Activated CD8-positive, alpha-beta memory T cell treated with anti-CD3 and anti-CD28 coated beads for 36 hours (primary cell): ENCODE measurements around the gene WBP1. TPM values are rescaled to one million over a fixed set of nuclear protein-coding genes. Genes with fewer than 3 reads are reported as not detected.

Experiments
- CTCF ChIA-PET: fragments of 350-600 bp; sonication (Branson Sonifier 250); formaldehyde crosslinking; loops from one replicate; lab custom pipeline; 2021; ENCODE audit warnings: antibody characterized with exemption; lab: Charles Lee
- POLR2A ChIA-PET: fragments of 350-600 bp; sonication (Branson Sonifier 250); formaldehyde crosslinking; loops from one replicate; lab custom pipeline; 2021; ENCODE audit warnings: antibody characterized with exemption; lab: Charles Lee
- total RNA-seq, 2 experiments: library from RNA; stranded (reverse); gene quantifications; one replicate each; pipeline ENCODE4 v1.2.3, GENCODE V29; 2021

Gene WBP1
- total RNA-seq, 2 experiments from 2014 or later: 24.9 to 28.7 TPM

DNA sequence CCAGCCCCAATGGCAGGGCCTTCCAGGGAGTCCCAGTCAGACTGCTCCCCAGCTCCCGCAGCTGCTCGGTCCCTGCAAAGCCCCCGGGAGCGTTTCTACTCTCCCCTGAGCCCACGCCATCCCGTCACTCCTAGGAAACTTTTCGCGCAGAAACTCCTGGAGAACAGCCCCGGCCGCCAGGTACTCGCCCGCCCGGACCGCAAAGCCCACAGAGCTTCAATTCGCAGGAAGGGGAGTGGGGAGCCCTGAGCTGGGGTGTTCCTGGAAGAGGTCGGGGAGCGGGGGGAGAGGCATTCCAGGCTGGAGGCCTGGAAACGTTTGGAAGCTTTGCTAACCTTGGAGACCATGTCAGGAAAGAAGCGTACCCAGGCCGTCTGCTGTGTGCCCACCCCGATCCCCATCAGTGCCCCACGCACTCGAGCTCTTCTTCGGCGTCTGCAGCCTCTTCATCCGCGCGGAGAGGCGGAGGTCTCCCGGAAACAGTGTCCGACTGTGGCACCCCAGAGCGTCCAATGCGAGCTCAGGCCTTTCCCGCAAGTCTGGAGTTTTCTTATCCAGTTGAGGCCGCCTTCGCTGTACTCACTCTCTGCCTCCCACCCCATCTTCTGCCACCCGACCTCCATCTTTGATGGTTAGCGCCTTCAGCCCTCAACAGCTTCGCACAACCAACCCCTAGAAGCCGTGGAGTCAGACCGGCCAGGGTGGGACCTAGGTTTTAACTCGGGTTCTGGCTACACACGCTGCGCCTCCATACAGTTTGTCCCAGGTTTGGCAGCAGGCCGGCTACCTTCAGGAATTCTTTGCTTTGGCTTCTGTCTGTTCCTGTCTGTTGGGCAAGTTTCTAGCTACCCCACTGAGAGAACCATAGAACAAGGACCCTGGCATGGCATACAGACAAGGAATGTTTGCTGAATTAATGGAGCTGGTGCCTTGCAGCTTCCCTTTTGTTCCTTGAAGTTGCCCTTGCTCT is 45.6 kb downstream of the WBP1 start:
- ChIA-PET POLR2A (interaction anchor here (0.8 to 1.0 kb wide), 2 partner anchors 9 to 45 kb away, joined by 3 read pairs; partner anchors contain the start of gene WBP1), CTCF (interaction anchor here (1.0 to 4.9 kb wide), 3 partner anchors 11 to 81 kb away, joined by 3 to 20 read pairs (median 4); partner anchors contain the start of genes CCDC142 and TTC31)

DNA sequence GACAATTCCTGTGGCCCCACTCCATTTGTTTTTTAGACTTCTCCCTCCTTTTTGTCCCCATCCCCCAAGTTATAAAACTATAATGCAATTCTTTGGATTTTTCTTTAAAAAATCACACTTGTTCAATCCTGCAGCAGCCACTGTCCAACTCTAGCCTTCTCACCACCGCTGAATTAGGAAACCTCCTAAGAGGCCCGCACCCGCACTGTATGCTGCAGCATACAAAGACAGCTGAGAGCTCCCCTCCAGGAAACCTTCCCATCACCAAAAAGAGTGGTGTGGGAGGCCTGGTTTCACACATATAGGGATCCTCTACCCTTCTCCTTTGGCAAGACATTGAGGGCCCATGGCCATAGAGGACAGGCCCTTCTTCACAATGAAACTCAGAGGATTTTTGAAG is 46.4 kb downstream of the WBP1 start:
- CTCF ChIA-PET: interaction anchor here (1.0 to 4.9 kb wide), 2 partner anchors 12 to 22 kb away, joined by 3 to 20 read pairs; partner anchors contain the start of genes CCDC142 and TTC31

GRCh38 chr2:74505448-74506246 is 47.4 kb downstream of the WBP1 start:
- POLR2A ChIA-PET: no interaction called here

More for the DNA sequence above, 46.4 kb downstream of the WBP1 start:
- POLR2A ChIA-PET: no interaction called here

GRCh38 chr2:74507145-74507925 is 49.1 kb downstream of the WBP1 start, which contains the start of gene PCGF1:
Gene PCGF1 (minus strand): TSS chr2:74507695. CDS start chr2:74507668, 27 bp downstream.
- ChIA-PET CTCF (interaction anchor here (1.2 to 4.9 kb wide), 4 partner anchors 15 to 26 kb away, joined by 3 to 20 read pairs (median 5); partner anchors contain the start of genes CCDC142 and TTC31), POLR2A (interaction anchor here (0.9 kb wide), 1 partner anchor 10 kb away, joined by 3 read pairs; no protein-coding TSS in a partner anchor)

More at GRCh38 chr2:74505448-74506246, 47.4 kb downstream of the WBP1 start:
- CTCF ChIA-PET: interaction anchor here (1.1 to 4.9 kb wide), 3 partner anchors 23 to 78 kb away, joined by 3 to 20 read pairs (median 5); partner anchors contain the start of genes CCDC142 and TTC31

GRCh38 chr2:74507926-74508520 is 49.8 kb downstream of the WBP1 start:
- ChIA-PET POLR2A (interaction anchor here (0.9 kb wide), 1 partner anchor 10 kb away, joined by 3 read pairs; no protein-coding TSS in a partner anchor), CTCF (interaction anchor here (1.1 to 4.9 kb wide), 4 partner anchors 8 to 26 kb away, joined by 3 to 20 read pairs (median 5); partner anchors contain the start of genes CCDC142 and TTC31)

DNA sequence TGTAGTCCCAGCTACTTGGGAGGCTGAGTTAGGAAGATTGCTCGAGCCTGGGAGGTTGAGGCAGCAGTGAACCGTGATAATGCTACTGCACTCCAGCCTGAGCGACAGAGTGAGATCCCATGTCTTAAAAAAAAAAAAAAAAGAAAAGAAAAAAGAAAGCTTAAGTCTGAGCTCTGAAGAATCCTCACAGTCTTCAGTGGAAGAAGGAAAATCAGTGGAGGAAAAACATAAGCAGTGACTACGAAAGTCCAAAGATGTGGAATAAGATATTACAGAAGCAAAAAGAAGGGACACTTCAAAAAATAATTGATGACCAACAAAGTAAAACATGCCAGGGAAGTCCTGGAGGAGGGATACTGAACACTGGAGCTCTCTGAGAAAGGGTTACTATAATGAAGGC is 52.0 kb downstream of the WBP1 start:
- ChIA-PET CTCF (interaction anchor here (0.6 to 1.1 kb wide), 4 partner anchors 8 to 128 kb away, joined by 3 read pairs; no protein-coding TSS in a partner anchor), POLR2A (interaction anchor here (0.6 kb wide), 1 partner anchor 47 kb away, joined by 3 read pairs; no protein-coding TSS in a partner anchor)

Other genes with a start within 250 kb of the WBP1 start
- 1 to 10 TPM; 1.2 to 1.6 TPM for gene SLC4A5, start 115.0 kb upstream of the WBP1 start, total RNA-seq
- 100 to 1,000 TPM in 1 of 2 experiments, 10 to 100 TPM in 1; 92.9 to 102 TPM for gene DCTN1, start 78.1 kb upstream of the WBP1 start, total RNA-seq
- 1 to 10 TPM; 3.1 to 3.8 TPM for gene C2orf81, start 36.8 kb upstream of the WBP1 start, total RNA-seq
- gene WDR54, start 36.7 kb upstream of the WBP1 start, total RNA-seq: 100 to 1,000 TPM; 101 to 102 TPM
- gene RTKN, start 16.5 kb upstream of the WBP1 start, total RNA-seq: 1 to 10 TPM; 1.2 to 1.6 TPM
- 10 to 100 TPM; 40.4 to 41.1 TPM for gene INO80B, start 3.4 kb upstream of the WBP1 start, total RNA-seq
- 10 to 100 TPM; 82.6 to 83.9 TPM for gene MOGS, start 6.9 kb downstream of the WBP1 start, total RNA-seq
- 100 to 1,000 TPM; 116 to 120 TPM for gene MRPL53, start 14.2 kb downstream of the WBP1 start, total RNA-seq
- gene CCDC142, start 24.6 kb downstream of the WBP1 start, total RNA-seq: 10 to 100 TPM; 18.9 to 20.2 TPM
- 10 to 100 TPM; 22.9 to 23.5 TPM for gene TTC31, start 24.6 kb downstream of the WBP1 start, total RNA-seq
- gene LBX2, start 41.2 kb downstream of the WBP1 start, total RNA-seq: under 1 TPM; 0.36 to 0.51 TPM
- gene PCGF1, start 49.3 kb downstream of the WBP1 start, total RNA-seq: 10 to 100 TPM; 23.8 to 26.1 TPM
- under 1 TPM; 0.25 TPM for gene TLX2, start 56.0 kb downstream of the WBP1 start, total RNA-seq
- gene DQX1, start 67.8 kb downstream of the WBP1 start, total RNA-seq: under 1 TPM; 0.75 to 0.91 TPM
- gene AUP1, start 71.3 kb downstream of the WBP1 start, total RNA-seq: 100 to 1,000 TPM; 200 to 208 TPM
- gene HTRA2, start 71.5 kb downstream of the WBP1 start, total RNA-seq: 10 to 100 TPM; 77.0 to 79.0 TPM
- 1 to 10 TPM; 1.4 to 1.6 TPM for gene LOXL3, start 95.5 kb downstream of the WBP1 start, total RNA-seq
- gene DOK1, start 96.3 kb downstream of the WBP1 start, total RNA-seq: 10 to 100 TPM; 22.5 to 22.7 TPM
- not detected for gene M1AP, start 189.9 kb downstream of the WBP1 start, total RNA-seq
- 1 to 10 TPM; 5.2 to 5.9 TPM for gene SEMA4F, start 195.8 kb downstream of the WBP1 start, total RNA-seq